ENCODE results near the gene PCAT6.

GRCh38 chr1:202762019-202762418, 48.7 kb upstream of the PCAT6 start:
- TF ChIP-seq CTCF (IDR thresholded peaks at IDR 0.05), result no peak
- TF ChIP-seq POLR2A (IDR thresholded peaks at IDR 0.05), result no peak
- TF ChIP-seq POLR2AphosphoS5 (IDR thresholded peaks at IDR 0.05), result no peak

All from prostate gland (tissue), 2 donors.